GM11168 (cell line): ENCODE results near the gene SIPA1L3.

Experiments used
- in situ Hi-C: fragments of 300-500 bp; cut with MboI; formaldehyde crosslinking; loops from one replicate; pipeline ENCODE4 v1.12.0; 2022; ENCODE audit warnings: low sequenced_read_pairs; ENCODE audit not compliant: unreplicated experiment

The SIPA1L3 gene

DNA sequence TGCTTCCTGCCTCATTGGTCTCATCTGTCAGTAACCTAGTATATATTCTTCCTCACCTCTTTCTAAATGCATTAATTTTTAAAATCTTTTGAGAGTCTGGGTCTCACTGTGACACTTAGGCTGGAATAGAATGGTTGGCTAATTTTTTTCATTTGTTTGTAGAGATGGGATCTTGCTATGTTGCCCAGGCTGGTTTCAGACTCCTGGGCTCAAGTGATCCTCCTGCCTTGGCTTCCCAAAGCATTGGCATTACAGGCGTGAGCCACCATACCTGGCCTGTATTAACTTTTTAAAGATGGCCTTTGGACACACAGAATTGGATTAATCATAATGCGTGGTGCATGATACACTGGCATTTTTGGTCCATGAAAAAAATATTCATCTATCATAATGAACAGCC is 29.9 kb downstream of the SIPA1L3 start:
- in situ Hi-C loops, result no loop called here

DNA sequence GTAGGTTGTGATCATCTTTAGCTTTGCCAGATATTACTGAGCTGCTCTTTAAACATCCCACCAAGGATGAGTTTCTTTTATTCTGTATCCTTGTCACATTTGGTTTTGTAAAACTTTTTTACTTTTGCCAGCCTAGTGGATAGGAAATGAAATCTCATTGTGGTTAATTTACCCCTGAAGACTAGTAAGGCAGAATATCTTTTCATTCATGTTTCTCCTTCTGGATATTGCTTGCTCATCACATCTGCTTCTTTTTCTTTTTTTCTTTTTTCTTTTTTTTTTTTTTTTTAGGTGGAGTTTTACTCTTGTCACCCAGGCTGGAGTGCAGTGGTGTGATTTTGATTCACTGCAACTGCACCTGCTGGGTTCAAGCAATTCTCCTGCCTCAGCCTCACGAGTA is 31.3 kb downstream of the SIPA1L3 start:
- in situ Hi-C loops, result no loop called here

DNA sequence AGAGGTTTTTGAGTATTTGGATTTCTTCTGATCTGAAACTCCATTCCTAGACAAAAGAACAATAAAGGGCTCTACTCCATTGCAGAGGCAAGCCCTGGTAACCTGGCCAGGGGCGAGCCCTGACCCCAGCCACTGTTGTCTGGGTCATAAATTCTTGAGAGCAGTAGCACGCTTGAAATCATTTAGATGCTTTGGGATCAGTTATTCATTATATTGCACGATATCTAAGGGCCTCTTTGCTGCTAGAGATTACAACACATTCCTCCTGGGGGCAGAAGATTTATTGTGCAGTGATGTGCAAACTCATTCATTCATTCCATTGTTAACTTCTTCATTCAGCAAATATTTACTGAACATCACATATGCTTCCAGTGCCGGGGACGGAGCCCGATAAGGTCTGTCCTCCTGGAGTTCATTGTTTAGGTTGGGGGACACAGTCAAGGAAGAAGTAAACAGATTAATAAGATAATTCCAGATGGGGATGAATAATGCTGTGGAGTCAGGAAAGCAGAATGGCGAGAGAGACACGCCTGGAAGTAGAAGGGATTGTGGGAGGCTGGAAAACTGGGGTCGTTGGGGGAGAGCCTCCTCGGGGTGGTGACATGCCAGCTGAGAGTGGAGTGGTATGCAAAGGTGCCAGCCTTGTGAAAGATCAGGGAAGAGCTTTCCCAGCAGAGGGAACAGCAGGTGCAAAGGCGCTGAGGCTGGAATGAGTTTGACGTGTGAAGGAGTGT is 34.9 kb downstream of the SIPA1L3 start:
- in situ Hi-C loops, result no loop called here

DNA sequence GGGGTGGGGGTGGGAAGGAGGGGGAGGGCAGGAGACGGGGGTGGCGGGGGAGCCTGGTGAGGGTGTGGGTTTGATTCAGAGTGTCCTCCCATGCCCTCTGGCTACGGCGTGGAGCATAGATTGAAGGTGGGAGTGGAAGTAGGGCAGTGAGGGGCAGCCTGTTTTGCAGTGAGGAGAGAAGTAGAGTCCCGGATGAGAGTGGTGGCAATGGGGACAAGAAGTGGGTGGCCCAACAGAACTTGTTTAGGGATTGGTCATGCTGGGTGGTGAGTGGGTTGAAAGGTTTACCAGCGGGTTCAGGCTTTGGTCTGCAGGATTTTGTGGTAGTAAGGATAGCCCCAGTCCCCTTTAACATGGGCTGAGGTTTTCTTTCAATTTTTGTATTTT is 35.5 kb downstream of the SIPA1L3 start:
- in situ Hi-C loops, result no loop called here

DNA sequence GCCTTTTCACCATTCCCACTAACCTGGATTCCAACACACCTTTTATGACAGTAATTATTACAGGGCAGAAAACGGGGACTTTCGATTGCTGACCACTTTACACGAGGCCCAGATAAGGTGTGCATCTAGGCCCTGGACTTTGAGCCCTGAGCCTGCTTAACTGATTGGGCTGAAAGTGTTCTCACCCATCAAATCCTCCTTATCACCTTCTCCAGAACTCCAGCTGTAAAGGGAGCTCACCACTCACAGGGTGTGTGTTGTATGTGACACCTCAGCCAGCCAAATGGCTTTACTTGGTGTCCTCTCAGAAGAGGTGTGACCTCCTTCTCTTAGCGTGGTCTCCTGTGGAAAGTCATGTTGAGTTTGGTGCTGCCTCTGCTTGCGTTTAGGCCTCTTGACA is 36.5 kb downstream of the SIPA1L3 start:
- in situ Hi-C loops, result no loop called here

DNA sequence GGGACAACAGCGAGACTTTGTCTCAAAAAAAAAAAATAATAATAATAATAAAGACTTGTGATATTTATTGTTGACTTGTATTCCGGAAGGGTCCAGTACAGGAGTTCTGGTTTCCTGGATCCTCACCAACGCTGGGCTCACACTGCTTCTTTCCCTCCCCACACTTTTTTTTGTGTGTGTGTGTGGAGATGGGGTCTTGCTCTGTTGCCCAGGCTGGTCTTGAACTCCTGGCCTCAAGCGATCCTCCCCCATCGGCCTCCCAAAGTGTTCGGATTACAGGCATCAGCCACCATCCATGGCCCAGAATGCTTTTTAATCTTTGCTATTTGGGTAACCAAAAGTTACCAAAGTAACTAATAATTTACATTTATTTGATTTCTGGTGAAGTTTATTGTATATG is 39.1 kb downstream of the SIPA1L3 start:
- in situ Hi-C loops, result no loop called here

DNA sequence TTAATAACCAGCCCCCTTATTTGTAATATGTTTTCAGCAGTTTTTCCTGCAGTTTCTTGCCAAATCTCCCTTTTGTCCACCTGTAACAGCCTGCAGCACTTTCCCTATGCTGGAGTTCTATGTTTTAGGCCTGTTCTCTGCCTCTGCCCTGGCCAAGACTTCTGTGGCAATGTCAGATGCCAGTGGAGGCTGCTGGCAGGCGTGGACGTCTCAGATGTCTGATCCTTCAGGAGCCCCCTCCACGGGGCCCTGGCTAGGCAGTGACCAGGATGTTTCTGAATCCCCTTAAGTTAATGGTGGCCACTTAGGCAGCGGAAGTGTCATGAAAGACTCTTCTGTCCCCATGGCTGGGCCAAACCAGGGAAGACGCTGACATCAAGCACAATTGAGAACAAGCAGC is 40.8 kb downstream of the SIPA1L3 start:
- in situ Hi-C loops, result no loop called here

DNA sequence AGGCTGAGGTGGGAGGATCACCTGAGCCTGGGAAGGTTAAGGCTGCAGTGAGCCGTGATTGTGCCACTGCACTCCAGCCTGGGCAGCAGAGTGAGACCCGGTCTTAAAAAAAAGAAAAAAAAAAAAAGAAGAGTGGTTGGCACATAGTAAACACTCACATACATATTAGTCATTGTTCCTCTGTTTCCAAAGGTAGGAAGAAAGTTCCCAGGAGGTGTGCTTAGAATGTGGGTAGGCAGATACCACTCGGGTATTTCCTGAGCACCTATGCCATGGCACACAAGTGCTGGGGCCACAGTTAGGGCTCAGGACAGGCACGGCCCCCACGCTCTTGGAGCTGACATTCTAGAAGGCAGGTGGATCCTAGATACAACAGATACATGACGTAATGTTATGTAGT is 41.4 kb downstream of the SIPA1L3 start:
- in situ Hi-C loops, result no loop called here

DNA sequence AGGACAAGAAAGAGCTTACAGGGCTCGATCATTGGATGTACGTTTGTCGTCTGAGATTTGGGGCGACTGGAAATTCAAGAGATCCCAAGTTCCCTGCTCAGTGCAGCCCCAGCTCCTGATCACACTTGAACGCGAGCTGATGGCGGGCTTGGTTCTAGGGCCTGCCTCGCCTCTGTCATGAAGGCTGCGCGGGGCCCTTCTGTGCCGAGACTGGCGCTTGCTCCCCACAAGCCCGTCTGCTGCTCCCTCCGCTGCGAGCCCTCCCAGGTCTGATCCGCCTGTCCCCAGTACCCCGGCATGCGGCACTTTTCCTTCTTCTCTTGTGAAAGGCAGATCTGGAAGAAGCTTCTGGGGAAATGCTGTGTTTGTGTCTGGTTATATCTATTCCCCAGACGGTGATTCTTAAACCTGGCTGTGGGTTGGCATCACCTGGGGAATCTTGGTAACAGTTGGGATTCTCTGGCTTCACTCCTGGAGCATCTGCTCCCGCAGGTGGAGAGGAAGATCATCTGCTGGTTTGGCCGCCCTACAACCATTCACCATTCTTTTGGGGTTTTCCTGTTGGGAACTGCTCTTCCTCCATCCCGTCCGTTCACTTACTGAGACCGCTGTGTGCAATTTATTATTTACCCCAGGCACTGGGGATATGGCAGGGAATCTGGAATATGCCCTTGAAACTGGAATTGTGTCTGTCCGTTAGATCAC is 43.6 kb downstream of the SIPA1L3 start:
- in situ Hi-C loops, result no loop called here

DNA sequence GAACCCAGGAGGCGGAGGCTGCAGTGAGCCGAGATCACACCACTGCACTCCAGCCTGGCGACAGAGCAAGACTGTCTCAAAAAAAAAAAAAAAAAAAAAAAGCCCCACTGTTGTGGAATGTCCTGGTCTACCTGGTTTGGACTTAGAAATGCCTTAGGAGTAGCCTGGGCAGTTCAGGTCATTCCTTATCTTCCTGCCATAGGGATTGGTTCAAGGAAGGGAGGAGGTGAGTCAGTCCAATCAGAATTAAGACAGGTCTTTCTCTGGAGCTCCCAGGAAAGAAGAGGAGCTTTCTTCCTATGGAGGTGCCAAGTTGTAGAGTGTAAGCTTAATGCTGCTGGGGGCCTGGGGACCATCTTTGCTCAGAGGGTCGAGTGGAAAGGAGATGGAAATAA is 44.8 kb downstream of the SIPA1L3 start:
- in situ Hi-C loops, result no loop called here

DNA sequence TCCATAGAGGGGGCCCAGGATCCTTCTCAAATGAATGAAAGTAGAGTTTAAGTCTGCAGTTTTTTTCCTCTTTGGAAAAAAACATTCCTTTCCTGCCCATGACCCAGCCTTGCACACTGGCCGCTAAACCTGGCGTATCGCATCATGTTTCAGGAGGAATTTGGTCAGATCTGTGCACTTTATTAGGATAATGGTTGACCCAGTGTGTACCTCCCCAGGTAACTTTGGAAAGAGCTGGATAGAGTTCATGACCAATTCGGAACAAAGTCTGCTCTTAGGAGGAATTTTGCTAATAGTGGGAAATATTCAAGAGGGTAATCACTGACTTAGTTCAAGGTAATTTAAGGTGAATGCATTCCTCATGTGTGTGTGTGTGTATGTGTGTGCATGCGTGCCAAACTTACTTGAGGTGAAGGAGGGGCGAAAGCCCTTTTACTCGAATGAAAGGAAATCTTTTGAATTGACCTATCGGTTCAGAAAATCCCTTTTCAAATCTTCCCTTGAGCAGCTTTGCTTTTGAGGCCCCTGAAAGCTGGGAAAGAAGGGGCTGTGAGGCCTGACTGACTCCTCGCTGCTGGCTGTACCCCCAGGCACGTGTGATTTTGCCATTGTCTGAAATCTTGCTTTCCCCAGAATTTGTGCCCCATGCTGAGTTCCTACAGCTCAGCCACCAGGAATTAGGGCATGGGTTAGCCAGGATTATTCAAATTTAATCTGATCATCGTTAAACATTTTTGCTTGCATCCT is 46.3 kb downstream of the SIPA1L3 start:
- in situ Hi-C loops, result no loop called here

DNA sequence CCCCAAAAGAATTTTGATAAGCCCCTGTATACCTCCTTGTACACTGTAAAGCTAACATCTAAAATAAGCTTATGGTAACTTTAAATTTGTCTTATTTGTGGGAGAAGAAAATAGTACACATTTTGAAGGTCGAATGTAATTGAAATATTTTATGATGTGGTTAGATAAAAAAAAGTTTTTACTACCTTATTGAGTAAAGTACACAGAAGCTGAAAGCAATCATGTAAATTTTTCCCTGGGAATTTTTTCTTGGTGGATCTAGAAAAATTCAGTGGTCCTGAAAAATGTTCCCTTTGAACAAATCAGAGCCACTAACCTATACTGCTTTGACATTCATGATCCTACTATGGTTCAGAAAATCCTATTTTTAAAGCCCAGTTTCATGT is 46.9 kb downstream of the SIPA1L3 start:
- in situ Hi-C loops, result no loop called here

DNA sequence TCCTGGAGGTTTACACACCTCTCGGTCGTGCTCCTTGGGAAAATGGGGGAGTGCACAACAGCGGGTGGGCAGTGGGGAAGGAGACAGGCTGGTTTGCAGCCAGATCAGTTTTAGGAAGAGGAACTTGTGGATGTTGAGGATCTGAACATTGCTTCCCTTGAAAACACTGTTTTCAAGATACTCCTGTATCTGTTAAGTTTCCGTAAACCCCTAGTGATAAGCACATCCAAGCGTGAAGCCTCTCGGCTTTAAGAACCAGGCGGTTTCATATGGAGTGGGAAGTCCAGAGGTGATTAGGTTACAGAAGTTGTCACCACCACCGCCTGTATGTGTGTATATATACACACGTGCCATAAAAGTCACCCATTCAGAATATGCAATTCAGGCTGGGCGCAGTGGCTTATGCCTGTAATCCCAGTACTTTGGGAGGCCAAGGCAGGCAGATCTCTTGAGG is 47.4 kb downstream of the SIPA1L3 start:
- in situ Hi-C loops, result no loop called here

DNA sequence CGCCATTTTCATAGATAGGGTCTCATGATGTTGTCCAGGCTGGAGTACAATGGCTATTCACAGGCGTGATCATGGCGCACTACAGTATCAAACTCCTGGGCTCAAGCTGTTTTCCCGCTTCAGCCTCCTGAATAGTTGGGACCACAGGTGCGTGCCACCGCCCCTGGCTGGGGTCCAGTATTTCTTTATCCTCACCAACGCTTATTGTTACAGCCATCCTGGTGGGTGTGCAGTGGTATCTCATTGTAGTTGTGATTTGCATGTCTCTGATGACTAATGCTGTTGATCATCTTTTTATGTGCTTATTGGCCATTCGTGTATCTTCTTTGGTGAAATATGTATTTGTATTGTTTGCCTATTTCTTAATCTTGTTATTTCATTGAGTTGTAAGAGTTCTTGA is 49.0 kb downstream of the SIPA1L3 start:
- in situ Hi-C loops, result no loop called here

DNA sequence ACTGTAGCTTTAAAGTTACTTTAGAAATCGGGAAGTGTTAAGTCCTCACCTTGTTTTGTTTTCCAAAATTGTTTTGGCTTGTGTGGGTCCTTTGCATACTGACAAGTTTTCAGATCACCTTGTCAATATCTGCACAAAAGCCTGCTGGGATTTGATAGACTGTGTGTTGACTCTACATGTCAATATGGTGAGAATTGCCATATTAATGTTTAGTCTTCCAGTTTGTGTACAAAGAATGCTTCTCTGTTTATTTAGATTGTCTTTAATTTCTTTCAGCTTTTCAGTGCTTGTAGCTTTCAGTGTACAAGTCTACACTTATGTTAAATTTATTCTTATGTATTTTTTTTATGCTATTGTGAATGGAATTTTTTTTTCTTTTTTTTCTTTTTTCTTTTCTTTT is 50.2 kb downstream of the SIPA1L3 start:
- in situ Hi-C loops, result no loop called here

DNA sequence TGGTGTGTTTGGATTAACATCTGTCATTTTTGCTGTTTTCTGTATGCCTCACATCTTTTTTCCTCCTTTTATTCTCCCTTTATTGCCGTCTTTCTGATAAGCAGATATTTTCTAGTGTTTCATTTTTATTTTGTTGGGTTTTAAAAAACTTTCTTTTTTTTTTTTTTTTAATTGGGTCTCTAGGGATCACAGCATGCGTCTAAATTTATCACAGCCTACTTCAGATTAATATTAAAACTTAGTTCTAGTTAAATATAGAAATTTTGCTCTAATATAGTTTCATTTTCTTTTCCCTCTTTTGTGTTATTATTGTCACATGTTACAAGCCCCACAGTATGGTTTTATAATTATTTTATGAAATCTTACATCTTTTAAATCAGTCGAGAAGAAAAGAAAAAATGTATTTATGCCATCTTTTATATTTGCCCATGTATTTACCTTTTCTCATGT is 52.7 kb downstream of the SIPA1L3 start:
- in situ Hi-C loops, result no loop called here

DNA sequence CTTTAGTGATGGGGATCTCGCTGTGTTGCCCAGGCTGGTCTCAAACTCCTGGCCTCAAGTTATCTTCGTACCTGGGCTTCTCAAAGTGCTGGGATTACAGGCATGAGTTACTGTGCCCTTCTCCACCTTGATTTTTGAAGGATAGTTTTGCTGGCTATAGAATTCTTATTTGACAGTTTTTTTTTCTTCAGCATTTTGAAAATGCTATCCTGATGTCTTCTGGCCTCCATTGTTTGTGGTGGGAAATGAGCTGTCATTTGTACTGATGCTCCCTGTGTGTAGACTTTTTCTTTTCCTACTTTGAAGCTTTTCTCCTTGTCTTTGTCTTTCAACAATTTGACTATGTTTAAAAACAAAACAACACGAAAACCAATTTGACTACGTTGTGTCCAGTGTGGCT is 54.2 kb downstream of the SIPA1L3 start:
- in situ Hi-C loops, result no loop called here

DNA sequence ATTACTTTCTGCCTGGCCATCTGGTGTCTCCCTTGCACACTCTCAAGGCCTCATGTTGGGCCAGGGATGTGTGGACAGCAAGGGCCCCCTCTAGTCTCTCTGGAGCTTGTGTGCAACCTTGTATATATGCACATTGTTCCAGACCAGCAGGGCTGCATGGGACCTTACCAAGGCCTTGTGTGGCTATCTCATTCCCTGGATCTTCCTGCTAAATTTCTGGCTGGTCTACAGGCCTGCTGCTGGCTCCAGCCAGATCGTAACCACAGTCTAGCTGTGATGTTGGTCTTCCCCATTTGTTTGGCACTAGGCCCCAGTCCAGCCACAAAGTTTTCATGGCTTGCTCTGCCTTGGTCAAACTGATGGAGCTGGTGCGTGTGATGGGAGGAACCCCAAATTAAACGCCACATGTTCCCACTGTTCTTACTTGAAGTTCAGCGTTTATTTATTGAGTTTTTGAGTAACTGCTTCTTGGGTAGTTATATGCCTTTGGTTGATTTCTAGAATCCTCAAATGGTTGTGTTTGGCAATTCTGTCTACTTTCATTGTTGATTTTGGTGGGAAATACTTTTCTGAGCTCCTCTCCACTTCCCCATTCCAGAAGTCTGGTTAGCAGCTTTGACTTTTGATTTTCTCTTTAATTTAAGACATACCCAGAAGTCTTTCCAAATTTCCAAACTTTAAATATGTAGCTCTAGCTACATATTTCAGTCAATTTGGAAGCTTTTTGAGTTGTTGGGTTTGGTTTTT is 56.4 kb downstream of the SIPA1L3 start:
- in situ Hi-C loops, result no loop called here

DNA sequence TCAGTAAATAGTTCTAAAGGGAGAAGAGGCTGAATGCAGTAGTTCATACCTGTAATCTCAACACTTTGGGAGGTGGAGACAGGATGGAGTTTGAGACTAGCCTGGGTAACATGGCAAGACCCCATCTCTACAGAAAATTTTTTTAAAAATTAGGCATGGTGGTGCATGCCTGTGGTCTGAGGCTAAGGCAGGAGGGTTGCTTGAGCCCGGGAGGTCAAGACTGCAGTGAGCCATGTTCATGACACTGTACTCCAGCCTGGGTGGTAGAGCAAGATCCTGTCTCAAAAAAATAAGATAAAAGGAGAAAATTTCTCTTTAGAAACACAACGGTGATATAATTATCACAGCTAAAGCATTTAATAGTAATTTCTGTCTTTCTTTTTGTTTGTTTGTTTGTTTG is 57.1 kb downstream of the SIPA1L3 start:
- in situ Hi-C loops, result no loop called here

DNA sequence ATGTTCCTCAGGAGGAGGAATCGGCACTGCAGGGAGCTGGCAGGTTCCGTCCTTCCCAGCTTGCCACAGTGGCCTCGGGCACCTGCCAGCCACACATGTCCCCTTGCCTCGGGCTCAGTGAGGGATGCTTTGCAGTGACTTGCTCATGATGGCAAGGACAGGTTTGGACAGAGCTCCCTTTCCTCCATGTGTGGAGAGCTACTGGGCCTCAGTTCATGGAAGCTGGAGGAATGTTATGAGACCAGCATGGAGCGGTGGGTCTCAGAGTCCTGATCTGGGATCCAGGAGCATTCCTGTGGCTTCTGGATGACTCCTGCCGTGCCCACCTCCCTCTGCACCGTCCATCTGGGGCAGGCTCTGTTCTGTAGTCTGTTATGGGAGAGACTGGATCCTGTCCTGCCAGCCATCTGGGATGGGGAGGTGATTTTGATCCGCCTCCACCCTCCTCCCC is 59.2 kb downstream of the SIPA1L3 start:
- in situ Hi-C loops, result no loop called here
